HG02610 (cell line): ENCODE measurements around the gene GCHFR.

Experiments used
- ATAC-seq: cut with Tn5 transposase; IDR thresholded peaks from one replicate; pipeline ENCODE4 v1.9.1; 2021; ENCODE audit warnings: mild to moderate bottlenecking, moderate library complexity; ENCODE audit not compliant: unreplicated experiment

Gene GCHFR

GRCh38 chr15:40754883-40755811, 8.7 kb upstream of the GCHFR start, which contains the start of gene RMDN3:
Gene RMDN3 (minus strand): TSS chr15:40755254. CDS start chr15:40754783, 471 bp downstream.
- ATAC-seq = peak; percentile 81

DNA sequence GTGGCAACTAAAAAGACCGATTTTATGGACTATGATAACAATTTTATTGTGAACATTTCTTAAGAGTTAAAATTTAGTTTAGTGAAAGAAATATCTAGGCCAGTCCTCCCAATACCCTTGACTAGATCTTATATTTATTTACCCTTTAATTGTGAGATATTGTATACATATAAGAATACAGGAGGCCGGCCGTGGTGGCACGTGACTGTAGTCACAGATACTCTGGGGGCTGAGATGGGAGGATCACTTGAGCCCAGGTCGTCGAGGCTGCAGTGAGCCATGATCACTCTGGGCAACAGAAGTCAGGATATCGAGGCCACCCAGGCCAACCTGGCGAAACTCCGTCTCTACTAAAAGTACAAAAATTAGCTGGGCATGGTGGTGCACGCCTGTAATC, 8.1 kb upstream of the GCHFR start:
- ATAC-seq = no peak

- no peak for ATAC-seq
Observed at GRCh38 chr15:40756938-40757337, 6.9 kb upstream of the GCHFR start.

- no peak for ATAC-seq
Observed at GRCh38 chr15:40759961-40760360, 3.9 kb upstream of the GCHFR start.

- no peak for ATAC-seq
Observed at GRCh38 chr15:40762919-40763800, 708 bp upstream of the GCHFR start.

DNA sequence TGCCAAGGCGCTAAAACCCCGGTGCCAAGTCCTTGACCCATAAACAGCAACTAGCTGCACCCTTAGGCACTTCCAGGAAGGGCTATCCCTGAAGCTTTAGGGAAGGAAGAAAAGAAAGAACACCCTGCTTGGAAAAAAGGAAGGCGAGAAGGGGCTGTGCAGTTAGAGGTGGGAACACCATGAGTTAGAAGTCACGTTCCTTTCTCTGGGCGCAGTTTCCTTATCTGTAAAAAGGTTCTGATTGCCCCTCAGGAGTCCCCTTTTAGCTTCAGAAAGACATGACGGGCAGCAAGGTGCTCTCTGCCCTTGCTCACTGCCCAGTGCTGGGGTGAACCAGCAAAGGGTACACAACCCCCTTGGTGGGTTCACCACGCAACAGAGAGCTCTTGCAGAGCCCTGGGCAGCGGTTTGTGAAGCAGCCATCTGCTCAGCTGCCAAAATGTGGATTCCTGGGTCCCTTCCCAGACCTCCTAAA, 798 bp downstream of the GCHFR start:
- ATAC-seq = no peak

GRCh38 chr15:40766194-40766815, 2.4 kb downstream of the GCHFR start:
- ATAC-seq = no peak

- ATAC-seq = no peak
Observed at GRCh38 chr15:40766906-40767837, 3.3 kb downstream of the GCHFR start.

- ATAC-seq = no peak
Observed at GRCh38 chr15:40767838-40768500, 4.1 kb downstream of the GCHFR start.

GRCh38 chr15:40768521-40769273, 4.8 kb downstream of the GCHFR start:
- peak; percentile 3 for ATAC-seq

DNA sequence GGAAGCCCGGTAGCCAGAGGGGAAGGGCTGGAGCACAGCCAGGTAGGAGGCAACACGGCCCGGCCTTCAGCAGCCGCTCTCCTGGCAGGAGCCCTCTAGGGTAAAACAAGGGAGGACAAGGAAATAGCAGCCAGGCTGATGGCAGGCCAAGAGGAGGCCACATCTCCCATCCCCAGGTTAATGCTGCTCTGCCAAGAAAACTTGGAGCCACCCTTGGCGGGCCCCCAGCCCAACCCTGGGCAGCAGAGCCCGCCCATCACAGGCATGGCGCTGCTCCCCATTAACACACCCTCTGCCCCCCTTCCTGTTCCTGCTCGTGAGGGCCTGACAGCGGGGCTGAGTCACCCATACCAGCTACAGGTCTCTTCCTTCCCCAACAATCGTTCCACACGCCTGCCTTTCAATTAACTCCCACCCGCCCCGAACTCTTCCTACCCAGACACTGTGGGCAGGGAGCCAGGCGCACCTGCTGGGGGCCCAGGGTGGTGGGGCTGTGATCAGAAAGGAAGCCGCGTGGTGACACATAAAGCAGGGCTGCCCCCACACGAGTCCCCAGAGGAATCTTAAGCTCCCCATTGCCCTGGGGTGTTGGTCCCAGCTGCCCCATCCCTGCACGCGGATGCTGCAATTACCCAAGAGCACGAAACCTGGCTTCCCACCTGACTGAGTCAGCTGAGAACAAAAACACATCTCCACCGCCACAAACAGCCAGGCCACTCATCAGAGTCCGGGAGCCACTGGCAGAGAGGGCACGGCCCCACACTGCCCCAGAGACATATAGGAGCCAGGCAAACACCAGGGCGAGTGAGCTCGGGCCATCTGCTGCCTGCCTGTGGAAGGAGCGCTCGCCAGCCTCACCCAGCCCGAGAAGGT, 5.6 kb downstream of the GCHFR start, which contains the start of gene C15orf62:
TSS of gene C15orf62 (plus strand) at position 707 of the 873 bp plus-strand sequence. CDS start 516 bp downstream, outside the sequence.
- peak; percentile 45 for ATAC-seq

GRCh38 chr15:40770147-40770721, 6.4 kb downstream of the GCHFR start:
- no peak for ATAC-seq

DNA sequence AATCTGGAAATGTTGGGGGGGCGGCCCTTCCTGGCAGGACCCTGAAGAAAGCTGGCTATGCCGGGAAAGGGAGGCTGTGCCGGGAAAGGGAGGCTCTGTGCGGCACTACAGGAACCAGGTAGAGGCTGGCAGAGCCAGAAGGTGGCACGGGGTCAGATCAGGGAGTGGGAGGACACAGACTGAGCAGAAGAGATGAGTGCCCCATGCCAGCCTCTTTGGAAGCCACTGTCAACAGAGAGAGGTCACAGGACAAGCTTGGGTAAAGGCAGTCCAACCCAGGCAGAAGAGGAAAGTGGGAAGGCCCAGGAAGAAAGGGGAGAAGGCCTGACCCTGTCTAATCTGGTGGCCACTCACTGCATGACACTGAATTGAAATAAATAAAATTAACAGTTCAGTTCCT, 7.4 kb downstream of the GCHFR start:
- ATAC-seq = no peak

- no peak for ATAC-seq
Observed at GRCh38 chr15:40772014-40772413, 8.1 kb downstream of the GCHFR start.

- no peak for ATAC-seq
Observed at GRCh38 chr15:40773496-40773895, 9.6 kb downstream of the GCHFR start.

GRCh38 chr15:40773902-40774301, 10.0 kb downstream of the GCHFR start:
- no peak for ATAC-seq

DNA sequence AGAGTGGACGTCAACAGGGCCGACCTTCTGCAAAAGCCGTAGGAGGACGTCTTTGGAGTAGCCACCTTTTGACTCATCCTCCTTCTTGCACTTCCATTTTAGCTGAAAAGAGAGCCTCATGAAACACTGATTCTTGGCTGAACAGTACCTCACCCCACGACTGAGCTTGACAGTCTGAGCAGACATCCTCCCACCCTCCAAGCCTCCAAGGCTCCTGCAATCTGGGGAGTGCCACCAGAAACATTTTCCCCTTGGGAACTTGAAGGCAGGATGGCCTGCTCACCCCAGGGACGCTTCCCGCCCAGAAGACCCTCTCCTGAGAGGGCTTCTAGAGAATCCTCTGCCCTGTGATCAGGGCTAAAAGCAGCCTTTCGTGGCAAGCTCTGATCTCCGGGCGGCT, 11.1 kb downstream of the GCHFR start:
- ATAC-seq = no peak
